ENCODE measurements around the gene LTBP1.

DNA sequence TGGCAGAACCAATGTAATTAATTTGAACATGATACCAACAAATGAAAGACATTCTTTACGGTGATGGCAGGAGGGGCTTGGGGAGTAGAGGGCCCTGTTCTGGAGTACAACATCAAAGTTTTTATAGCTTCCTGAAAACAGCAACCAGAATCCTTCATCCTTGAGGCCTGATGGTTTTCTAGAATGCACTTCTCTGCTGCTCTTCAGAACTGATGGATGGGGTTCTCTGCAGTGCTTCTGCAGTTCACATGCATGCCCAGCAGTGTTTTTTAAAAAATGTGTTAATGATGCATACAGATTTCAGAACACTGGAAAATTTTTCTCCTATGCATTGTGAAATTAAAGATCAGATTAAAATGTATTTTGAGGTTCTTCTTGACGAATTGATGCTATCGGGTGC, 2.5 kb downstream of the LTBP1 start:
- no peak for TF ChIP-seq POLR2A (IDR thresholded peaks at IDR 0.05)
- TF ChIP-seq, protein P1, sequence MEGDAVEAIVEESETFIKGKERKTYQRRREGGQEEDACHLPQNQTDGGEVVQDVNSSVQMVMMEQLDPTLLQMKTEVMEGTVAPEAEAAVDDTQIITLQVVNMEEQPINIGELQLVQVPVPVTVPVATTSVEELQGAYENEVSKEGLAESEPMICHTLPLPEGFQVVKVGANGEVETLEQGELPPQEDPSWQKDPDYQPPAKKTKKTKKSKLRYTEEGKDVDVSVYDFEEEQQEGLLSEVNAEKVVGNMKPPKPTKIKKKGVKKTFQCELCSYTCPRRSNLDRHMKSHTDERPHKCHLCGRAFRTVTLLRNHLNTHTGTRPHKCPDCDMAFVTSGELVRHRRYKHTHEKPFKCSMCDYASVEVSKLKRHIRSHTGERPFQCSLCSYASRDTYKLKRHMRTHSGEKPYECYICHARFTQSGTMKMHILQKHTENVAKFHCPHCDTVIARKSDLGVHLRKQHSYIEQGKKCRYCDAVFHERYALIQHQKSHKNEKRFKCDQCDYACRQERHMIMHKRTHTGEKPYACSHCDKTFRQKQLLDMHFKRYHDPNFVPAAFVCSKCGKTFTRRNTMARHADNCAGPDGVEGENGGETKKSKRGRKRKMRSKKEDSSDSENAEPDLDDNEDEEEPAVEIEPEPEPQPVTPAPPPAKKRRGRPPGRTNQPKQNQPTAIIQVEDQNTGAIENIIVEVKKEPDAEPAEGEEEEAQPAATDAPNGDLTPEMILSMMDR (IDR thresholded peaks at IDR 0.05): no peak

Measured in lower leg skin (tissue), 3 donors.